CD14-positive monocyte (primary cell): ENCODE results near the gene FAM110A. TPM values are rescaled to one million over a fixed set of nuclear protein-coding genes. Genes with fewer than 3 reads are reported as not detected.

ENCODE experiments used
- DNase-seq, 3 donors: peaks; one replicate each; pipeline ENCODE4 v3.0.0-alpha.2; 2011 to 2022
- H2AFZ ChIP-seq: 2 replicates; pipeline ENCODE4 v1.6.0; 2012; ENCODE audit warnings: mild to moderate bottlenecking, low read depth, low read length, inconsistent platforms; ENCODE audit not compliant: insufficient read depth, poor library complexity, severe bottlenecking
- H3K27ac ChIP-seq, 2 donors: 1 replicate in 1 of 2; 2 replicates in 1 of 2; pipeline ENCODE4 v1.5.1; 2012 to 2013; ENCODE audit warnings: low read length in 2 of 2, control low read depth in 1 of 2, inconsistent platforms in 1 of 2, low read depth in 1 of 2, mild to moderate bottlenecking in 1 of 2
- H3K27me3 ChIP-seq, 2 donors: one replicate each; pipeline versions ENCODE4 v1.6.0 to v1.6.1; 2011 to 2013; ENCODE audit warnings: low read length in 2 of 2; ENCODE audit not compliant: control insufficient read depth in 2 of 2, insufficient read depth in 2 of 2
- H3K36me3 ChIP-seq, 2 donors: replicated peaks in 1 of 2; 1 replicate in 1 of 2; 2 replicates in 1 of 2; pipeline versions ENCODE4 v1.5.1 to v1.6.1; 2012 to 2013; ENCODE audit warnings: low read length in 2 of 2, control low read depth in 1 of 2, inconsistent platforms in 1 of 2, mild to moderate bottlenecking in 1 of 2; ENCODE audit not compliant: insufficient read depth in 2 of 2, control insufficient read depth in 1 of 2
- H3K4me1 ChIP-seq, 2 donors: 1 replicate in 1 of 2; 2 replicates in 1 of 2; pipeline versions ENCODE4 v1.5.1 to v1.6.1; 2012 to 2013; ENCODE audit warnings: low read length in 2 of 2, control low read depth in 1 of 2, inconsistent platforms in 1 of 2, mild to moderate bottlenecking in 1 of 2, moderate library complexity in 1 of 2; ENCODE audit not compliant: insufficient read depth in 2 of 2, control insufficient read depth in 1 of 2
- H3K4me2 ChIP-seq: replicated peaks from 2 replicates; pipeline ENCODE3; 2012; ENCODE audit warnings: low read length, moderate library complexity, mild to moderate bottlenecking; ENCODE audit not compliant: poor library complexity, severe bottlenecking; ENCODE audit errors: extremely low read depth
- H3K4me3 ChIP-seq, 3 experiments: fragments of 200-600 bp in 1 of 3; sonication (generic) in 1 of 3; replicated peaks in 1 of 3; 1 replicate in 2 of 3; 2 replicates in 1 of 3; pipeline ENCODE4 v1.5.1; 2011 to 2013; ENCODE audit warnings: low read length in 3 of 3, mild to moderate bottlenecking in 3 of 3, control low read depth in 2 of 3, low read depth in 2 of 3, inconsistent platforms in 1 of 3, moderate library complexity in 1 of 3
- H3K79me2 ChIP-seq: 2 replicates; pipeline ENCODE4 v1.6.0; 2012; ENCODE audit warnings: mild to moderate bottlenecking, control low read depth, inconsistent platforms, low read length, moderate library complexity; ENCODE audit not compliant: insufficient read depth
- H3K9ac ChIP-seq: 2 replicates; pipeline ENCODE4 v1.6.0; 2017; ENCODE audit warnings: low read length, mild to moderate bottlenecking; ENCODE audit not compliant: insufficient read depth, poor library complexity, severe bottlenecking
- H3K9me3 ChIP-seq, 2 donors: replicated peaks in 1 of 2; 1 replicate in 1 of 2; 2 replicates in 1 of 2; pipeline versions ENCODE4 v1.5.1 to v1.6.1; 2012 to 2013; ENCODE audit warnings: low read length in 2 of 2, control low read depth in 1 of 2; ENCODE audit not compliant: control insufficient read depth in 1 of 2, insufficient read depth in 1 of 2
- H4K20me1 ChIP-seq: 2 replicates; pipeline ENCODE4 v1.6.0; 2012; ENCODE audit warnings: mild to moderate bottlenecking, low read length, control low read depth, moderate library complexity; ENCODE audit not compliant: insufficient read depth
- H3K27ac Mint-ChIP-seq, 7 donors: one replicate each; pipeline ENCODE4 v1.8.0; 2020; ENCODE audit warnings: mild to moderate bottlenecking in 7 of 7, mixed read lengths in 7 of 7, moderate library complexity in 6 of 7, inconsistent platforms in 2 of 7
- H3K27me3 Mint-ChIP-seq, 3 donors: one replicate each; pipeline ENCODE4 v1.8.0; 2021 to 2022; ENCODE audit warnings: low read depth in 3 of 3, mild to moderate bottlenecking in 3 of 3, mixed read lengths in 3 of 3, moderate library complexity in 3 of 3, inconsistent platforms in 1 of 3
- H3K36me3 Mint-ChIP-seq, 2 donors: one replicate each; pipeline ENCODE4 v1.8.0; 2020; ENCODE audit warnings: mixed read lengths in 2 of 2, inconsistent platforms in 1 of 2, mild to moderate bottlenecking in 1 of 2
- H3K4me1 Mint-ChIP-seq: one replicate; pipeline ENCODE4 v1.8.0; 2020; ENCODE audit warnings: mild to moderate bottlenecking, mixed read lengths
- H3K4me3 Mint-ChIP-seq, 2 donors: one replicate each; pipeline ENCODE4 v1.8.0; 2020; ENCODE audit warnings: mild to moderate bottlenecking in 2 of 2, mixed read lengths in 2 of 2, moderate library complexity in 1 of 2
- H3K9me3 Mint-ChIP-seq, 7 donors: one replicate each; pipeline ENCODE4 v1.8.0; 2020 to 2022; ENCODE audit warnings: mixed read lengths in 7 of 7, mild to moderate bottlenecking in 6 of 7, moderate library complexity in 6 of 7, inconsistent platforms in 2 of 7
- WGBS: methylation state at CpG from one replicate; pipeline ENCODE4 v1.1.5; 2013; ENCODE audit warnings: missing lambda C conversion rate; ENCODE audit not compliant: insufficient coverage; 5-methylcytosine and 5-hydroxymethylcytosine counted together
- intact Hi-C, 2 donors: fragments of 100-400 bp; cut with micrococcal nuclease; formaldehyde crosslinking; loops; one replicate each; pipeline versions ENCODE4 v1.15.0 to v1.15.1; 2023
- polyA plus RNA-seq, 3 donors: library from polyadenylated mRNA; depleted of rRNA in 1 of 3; unstranded in 2 of 3; stranded (reverse) in 1 of 3; fragments of 300-500 nt in 2 of 3; fragments of >200 nt in 1 of 3; fragmentation: Illumina TruSeq in 2 of 3; gene quantifications; 1 replicate in 2 of 3; 2 replicates in 1 of 3; pipeline ENCODE4 v1.2.3, GENCODE V29; 2012 to 2021
- TF ChIP-seq, protein P1 (sequence below): fragments of 200-600 bp; IDR thresholded peaks from one replicate; pipeline ENCODE4 v1.8.0; 2022; ENCODE audit warnings: antibody characterized with exemption, mild to moderate bottlenecking

The FAM110A gene
- polyA plus RNA-seq, 3 donors = 13.8 to 43.2 (median 27.8) TPM

DNA sequence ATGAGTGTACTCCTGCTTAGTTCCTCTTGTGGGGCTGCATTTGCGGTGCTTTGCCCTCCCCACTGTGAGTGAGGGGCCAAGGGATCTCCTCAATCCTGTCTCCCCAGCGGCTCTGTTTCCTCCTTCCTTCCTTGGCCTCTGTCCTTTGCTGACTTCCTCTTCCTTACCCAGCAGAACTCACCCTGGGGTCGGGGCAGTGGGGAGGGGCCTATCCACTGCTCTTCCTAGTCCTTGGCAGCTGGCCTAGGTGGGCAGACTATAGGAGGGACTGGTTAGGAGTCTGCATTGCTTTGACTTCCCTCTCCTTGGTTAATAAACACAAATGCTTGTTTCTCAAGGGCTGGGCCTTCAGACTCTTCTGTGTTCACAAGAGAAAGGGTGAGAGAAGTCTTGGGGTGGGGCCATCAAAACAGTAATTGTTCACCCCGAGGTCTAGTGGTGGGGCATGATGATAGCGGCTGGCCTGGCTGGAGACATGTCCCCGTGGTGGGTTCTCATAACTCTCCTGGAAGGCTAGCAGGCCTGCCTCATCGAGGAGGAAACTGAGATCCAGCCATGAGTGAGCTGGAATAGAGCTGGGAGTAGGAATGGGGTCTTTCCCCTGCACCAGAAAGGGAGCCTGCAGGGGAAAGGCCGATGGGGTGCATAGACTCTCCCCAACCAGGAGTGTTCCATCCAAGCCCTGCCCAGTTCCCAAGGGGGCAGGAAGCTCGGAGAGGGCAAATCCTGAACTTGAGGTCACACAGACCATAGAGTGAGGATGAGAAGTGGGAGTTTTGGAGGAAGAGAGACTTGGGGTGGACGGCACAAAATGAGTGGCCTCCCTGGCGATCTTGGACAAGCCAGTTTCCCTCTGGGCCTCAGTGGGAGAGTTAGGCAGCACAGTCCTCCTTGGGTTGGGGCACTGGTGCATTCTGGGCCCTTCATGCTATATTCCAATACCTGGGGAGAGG is 12.7 kb downstream of the FAM110A start:
- H3K36me3 Mint-ChIP-seq = peaks cover 40 to 66% of the 10 kb centered on the region in 2 donors
- Histone ChIP-seq H3K4me2 (peak overlapping the region; percentile 74), H3K9ac (no peak overlapping the region), H2AFZ (no peak overlapping the region), H3K9me3 (no peaks in the 10 kb centered on the region), H4K20me1 (peaks cover 100% of the 10 kb centered on the region), H3K79me2 (peaks cover 71% of the 10 kb centered on the region), H3K27me3 (peaks cover 2 to 10% of the 10 kb centered on the region in 2 donors), H3K4me3 (peak overlapping the region; percentile 1 to 66 (median 25)), H3K4me1 (peaks cover 62 to 65% of the 10 kb centered on the region in 2 donors), H3K36me3 (peaks cover 6 to 29% of the 10 kb centered on the region in 2 donors), H3K27ac (peak overlapping the region; percentile 36 to 41)
- intact Hi-C loops = loop anchor here in 1 of 2 donors (5.0 kb wide), 1 partner anchor 36 kb away; no protein-coding TSS in a partner anchor
- peaks cover 60% of the 10 kb centered on the region for H3K4me1 Mint-ChIP-seq
- peak in 2 of 3 donors; percentile 45 to 55 for DNase-seq
- H3K9me3 Mint-ChIP-seq = peaks cover 0 to 6% (median 0%) of the 10 kb centered on the region in 7 donors
- peak overlapping the region; percentile 79 to 91 (median 83) for H3K27ac Mint-ChIP-seq
- WGBS = 18% methylated on average over 5 of the region's 11 CpGs
- H3K27me3 Mint-ChIP-seq = peaks cover 7 to 16% (median 16%) of the 10 kb centered on the region in 3 donors
- TF ChIP-seq, protein P1, sequence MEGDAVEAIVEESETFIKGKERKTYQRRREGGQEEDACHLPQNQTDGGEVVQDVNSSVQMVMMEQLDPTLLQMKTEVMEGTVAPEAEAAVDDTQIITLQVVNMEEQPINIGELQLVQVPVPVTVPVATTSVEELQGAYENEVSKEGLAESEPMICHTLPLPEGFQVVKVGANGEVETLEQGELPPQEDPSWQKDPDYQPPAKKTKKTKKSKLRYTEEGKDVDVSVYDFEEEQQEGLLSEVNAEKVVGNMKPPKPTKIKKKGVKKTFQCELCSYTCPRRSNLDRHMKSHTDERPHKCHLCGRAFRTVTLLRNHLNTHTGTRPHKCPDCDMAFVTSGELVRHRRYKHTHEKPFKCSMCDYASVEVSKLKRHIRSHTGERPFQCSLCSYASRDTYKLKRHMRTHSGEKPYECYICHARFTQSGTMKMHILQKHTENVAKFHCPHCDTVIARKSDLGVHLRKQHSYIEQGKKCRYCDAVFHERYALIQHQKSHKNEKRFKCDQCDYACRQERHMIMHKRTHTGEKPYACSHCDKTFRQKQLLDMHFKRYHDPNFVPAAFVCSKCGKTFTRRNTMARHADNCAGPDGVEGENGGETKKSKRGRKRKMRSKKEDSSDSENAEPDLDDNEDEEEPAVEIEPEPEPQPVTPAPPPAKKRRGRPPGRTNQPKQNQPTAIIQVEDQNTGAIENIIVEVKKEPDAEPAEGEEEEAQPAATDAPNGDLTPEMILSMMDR = no peak
- peak overlapping the region; percentile 71 to 83 for H3K4me3 Mint-ChIP-seq

DNA sequence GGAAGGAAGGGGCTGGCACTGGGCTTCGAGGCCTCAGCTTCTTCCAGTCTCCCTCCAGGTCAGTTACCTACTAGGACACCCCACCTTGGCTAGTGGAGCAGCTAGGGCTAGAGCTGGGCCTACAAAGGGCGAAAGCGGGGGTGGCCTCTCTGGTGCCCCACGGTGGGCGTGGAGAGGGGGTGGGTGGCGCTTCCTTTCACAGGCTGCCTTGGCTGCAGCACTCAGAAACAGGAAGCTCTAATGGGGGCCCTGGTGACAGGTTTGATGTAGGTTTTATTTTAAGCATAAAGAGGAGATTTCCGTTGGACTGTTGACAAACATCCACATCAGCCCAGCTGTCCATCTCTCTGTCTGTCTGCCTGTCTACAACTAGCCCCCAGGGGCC is 13.4 kb downstream of the FAM110A start:
- Mint-ChIP-seq H3K4me3 (peak overlapping the region; percentile 71 to 83), H3K4me1 (peaks cover 54% of the 10 kb centered on the region), H3K9me3 (peaks cover 0 to 4% (median 0%) of the 10 kb centered on the region in 7 donors), H3K36me3 (peaks cover 47 to 69% of the 10 kb centered on the region in 2 donors), H3K27ac (peak overlapping the region; percentile 70 to 91 (median 84)), H3K27me3 (peaks cover 2 to 11% (median 9%) of the 10 kb centered on the region in 3 donors)
- Histone ChIP-seq H3K27ac (peak overlapping the region; percentile 36 to 41), H3K27me3 (peaks cover 0 to 3% of the 10 kb centered on the region in 2 donors), H3K4me1 (peaks cover 55 to 58% of the 10 kb centered on the region in 2 donors), H3K4me2 (peak overlapping the region; percentile 74), H3K79me2 (peaks cover 68% of the 10 kb centered on the region), H3K9me3 (no peaks in the 10 kb centered on the region), H3K9ac (no peak overlapping the region), H4K20me1 (peaks cover 100% of the 10 kb centered on the region), H2AFZ (no peak overlapping the region), H3K4me3 (peak overlapping the region; percentile 1 to 66 (median 25)), H3K36me3 (peaks cover 6 to 36% of the 10 kb centered on the region in 2 donors)
- peak in 1 of 3 donors; percentile 40 for DNase-seq
- TF ChIP-seq, protein P1 = no peak
- intact Hi-C loops = loop anchor here in 1 of 2 donors (5.0 kb wide), 1 partner anchor 35 kb away; no protein-coding TSS in a partner anchor
- 0% methylated on average over 5 of the region's 7 CpGs for WGBS
